ENCODE measurements around the gene SLC46A2.

SLC46A2 gene

DNA sequence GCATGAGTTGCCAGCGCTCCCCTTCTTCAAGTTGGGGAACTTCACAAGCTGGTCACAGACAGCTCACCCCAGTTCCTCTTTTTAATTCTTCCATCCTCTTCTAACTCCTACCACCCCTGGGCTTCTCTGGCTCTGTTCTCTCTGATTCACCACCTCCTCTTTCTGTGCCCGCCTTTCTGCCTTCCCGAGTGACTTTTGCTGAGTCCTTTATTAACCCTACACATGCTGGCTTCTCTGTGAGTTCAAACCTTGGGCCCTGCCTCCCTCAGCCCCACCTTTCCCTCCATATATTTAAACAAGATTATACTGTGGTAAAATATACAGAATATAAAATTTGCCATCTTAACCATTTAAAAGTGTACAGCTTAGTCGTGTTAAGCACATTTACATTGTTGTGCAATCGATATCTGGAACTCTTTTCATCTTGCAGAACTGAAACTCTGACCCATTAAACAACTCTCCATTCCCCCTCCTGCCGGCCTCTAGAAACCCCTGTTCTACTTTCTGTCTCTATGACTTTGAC lies 32.0 kb downstream of the SLC46A2 start:
- Mint-ChIP-seq H3K9me3 (no peaks in the 10 kb centered on the region), H3K36me3 (peaks cover 8 to 14% of the 10 kb centered on the region in 2 donors), H3K27ac (peak overlapping the region; percentile 21), H3K27me3 (no peaks in the 10 kb centered on the region), H3K4me3 (peak overlapping the region in 1 of 2 donors; percentile 57), H3K4me1 (peaks cover 49 to 67% of the 10 kb centered on the region in 2 donors)
- peak; percentile 51 for DNase-seq
- ATAC-seq (replicated peaks): peak; percentile 96

DNA sequence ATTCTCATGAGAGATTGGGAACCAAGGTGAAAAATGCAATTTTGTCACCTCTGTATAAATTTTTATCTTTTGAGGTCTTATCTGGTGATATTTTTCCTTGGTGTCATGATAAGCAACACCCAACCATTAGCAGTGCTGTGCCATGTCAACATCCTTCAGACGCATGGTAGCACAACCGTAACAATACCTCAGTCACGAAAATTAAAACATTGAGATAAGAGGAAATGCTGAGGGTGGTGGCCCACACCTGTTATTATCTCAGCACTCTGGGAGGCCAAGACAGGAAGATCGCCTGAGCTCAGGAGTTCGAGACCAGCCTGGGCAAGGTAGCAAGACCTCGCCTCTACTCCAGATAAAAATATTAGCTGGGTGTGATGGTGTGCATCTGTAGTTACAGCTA lies 32.7 kb downstream of the SLC46A2 start:
- ATAC-seq (replicated peaks): peak; percentile 26 to 54
- Mint-ChIP-seq H3K4me1 (peaks cover 42 to 60% of the 10 kb centered on the region in 2 donors), H3K9me3 (no peaks in the 10 kb centered on the region), H3K36me3 (peaks cover 10 to 17% of the 10 kb centered on the region in 2 donors), H3K27me3 (no peaks in the 10 kb centered on the region), H3K27ac (peak overlapping the region; percentile 48), H3K4me3 (no peak overlapping the region)
- DNase-seq: no peak

DNA sequence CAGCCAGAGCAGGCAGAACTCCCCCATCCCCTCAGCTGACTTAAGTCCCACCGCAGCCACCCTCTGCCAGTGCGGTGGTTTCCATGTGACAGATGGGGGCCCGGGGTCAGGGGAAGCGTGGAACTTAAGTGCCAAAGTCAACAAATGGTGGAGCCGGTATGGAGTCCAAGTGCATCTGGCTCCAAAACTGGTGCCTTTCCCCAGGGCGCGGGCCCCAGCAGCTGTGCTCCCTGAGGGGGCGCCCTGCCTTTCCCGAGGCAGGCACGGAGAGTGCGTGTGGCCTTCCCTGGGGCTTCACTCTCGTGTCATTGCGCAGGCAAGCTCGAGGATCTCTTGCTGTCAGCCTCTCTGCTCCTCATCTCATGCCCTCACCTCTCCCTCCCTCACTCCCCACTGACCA lies 33.8 kb downstream of the SLC46A2 start:
- H3K4me1 Mint-ChIP-seq: peaks cover 31 to 48% of the 10 kb centered on the region in 2 donors
- H3K9me3 Mint-ChIP-seq: no peaks in the 10 kb centered on the region
- no peaks in the 10 kb centered on the region for H3K27me3 Mint-ChIP-seq
- H3K36me3 Mint-ChIP-seq: peaks cover 13 to 16% of the 10 kb centered on the region in 2 donors
- H3K4me3 Mint-ChIP-seq: no peak overlapping the region
- DNase-seq: no peak
- ATAC-seq (replicated peaks): no peak
- no peak overlapping the region for H3K27ac Mint-ChIP-seq

DNA sequence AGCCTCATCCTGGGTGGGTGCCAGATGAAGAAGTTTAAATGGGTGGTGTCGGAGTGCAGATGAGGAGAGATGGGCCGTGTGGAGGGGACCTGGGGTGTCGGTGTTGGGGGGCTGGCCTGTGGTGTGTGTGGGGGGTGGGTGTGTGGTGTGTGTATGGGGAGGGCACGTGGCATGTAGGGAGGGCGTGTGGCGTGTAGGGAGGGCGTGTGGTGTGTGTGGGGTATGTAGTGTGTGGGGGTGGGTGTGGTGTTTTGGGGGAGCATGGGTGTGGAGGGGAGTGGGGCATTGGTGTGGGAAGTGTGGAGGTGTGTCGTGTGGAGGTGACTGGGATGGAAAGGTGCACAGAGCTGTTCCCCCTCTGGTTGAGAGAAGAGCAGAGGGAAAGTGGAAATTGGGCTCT lies 34.5 kb downstream of the SLC46A2 start:
- peaks cover 16 to 17% of the 10 kb centered on the region in 2 donors for H3K36me3 Mint-ChIP-seq
- no peaks in the 10 kb centered on the region for H3K9me3 Mint-ChIP-seq
- no peaks in the 10 kb centered on the region for H3K27me3 Mint-ChIP-seq
- DNase-seq (no peak), ATAC-seq (replicated peaks) (no peak)
- no peak overlapping the region for H3K4me3 Mint-ChIP-seq
- peak overlapping the region; percentile 27 for H3K27ac Mint-ChIP-seq
- peaks cover 26 to 42% of the 10 kb centered on the region in 2 donors for H3K4me1 Mint-ChIP-seq

DNA sequence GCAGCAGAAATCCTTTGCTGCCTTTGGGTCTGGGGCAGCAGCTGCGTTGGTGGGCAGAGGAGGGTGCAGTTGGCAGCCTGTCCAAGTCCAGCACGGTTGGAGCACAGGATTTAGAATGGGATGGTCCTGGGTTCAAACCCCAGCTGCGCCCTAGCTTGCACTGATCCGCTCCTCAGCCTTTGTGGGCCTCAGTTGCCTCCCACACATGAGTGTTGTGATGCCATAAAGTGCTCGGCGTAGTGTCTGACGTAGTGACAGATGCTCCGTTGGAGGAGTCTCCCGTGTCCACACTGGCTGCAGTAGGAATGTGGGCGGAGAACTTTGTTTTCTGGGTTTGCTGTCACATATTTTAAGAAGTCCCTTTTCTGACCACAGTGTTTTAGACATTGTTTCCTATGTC lies 36.0 kb downstream of the SLC46A2 start:
- ATAC-seq (replicated peaks) (no peak), DNase-seq (no peak)
- Mint-ChIP-seq H3K4me3 (no peak overlapping the region), H3K27me3 (no peaks in the 10 kb centered on the region), H3K27ac (no peak overlapping the region), H3K9me3 (no peaks in the 10 kb centered on the region), H3K36me3 (peaks cover 16 to 17% of the 10 kb centered on the region in 2 donors), H3K4me1 (peaks cover 17 to 26% of the 10 kb centered on the region in 2 donors)

DNA sequence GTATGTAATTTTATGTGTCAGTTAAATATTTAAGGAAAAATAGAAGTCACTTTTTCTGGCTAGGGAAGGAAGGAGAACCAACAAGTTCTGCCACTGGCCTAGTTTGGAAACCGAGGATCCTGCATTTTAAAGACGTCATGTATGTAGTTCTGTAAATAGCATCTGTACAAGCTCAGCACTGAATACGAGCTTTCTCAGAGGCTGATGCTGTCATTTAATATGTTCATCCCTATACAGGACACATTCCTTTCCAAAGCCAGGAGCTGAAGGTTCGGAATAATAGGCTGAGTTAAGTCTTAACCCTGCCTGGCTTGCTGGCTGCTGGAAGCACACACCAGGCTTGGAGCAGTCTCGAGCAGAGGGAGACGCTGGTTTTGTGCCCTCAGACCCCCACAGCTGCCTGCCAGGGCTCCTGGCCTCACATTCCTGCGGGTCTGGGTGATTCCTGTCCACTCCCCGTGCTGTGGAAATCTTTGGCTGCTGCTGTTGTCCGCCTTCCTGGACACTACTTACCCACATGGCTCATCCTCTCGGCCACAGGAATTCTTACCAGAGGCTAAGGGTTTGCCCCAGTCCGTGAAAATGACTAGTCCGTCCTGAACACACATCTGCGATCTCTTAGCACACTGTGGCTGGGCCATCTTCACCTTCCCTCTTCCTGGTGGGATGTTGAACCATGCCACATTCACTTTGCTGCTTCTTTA lies 36.6 kb downstream of the SLC46A2 start:
- ATAC-seq (replicated peaks): no peak
- no peaks in the 10 kb centered on the region for H3K9me3 Mint-ChIP-seq
- no peaks in the 10 kb centered on the region for H3K27me3 Mint-ChIP-seq
- H3K4me3 Mint-ChIP-seq: no peak overlapping the region
- H3K36me3 Mint-ChIP-seq: peaks cover 16 to 17% of the 10 kb centered on the region in 2 donors
- H3K27ac Mint-ChIP-seq: no peak overlapping the region
- no peak for DNase-seq
- peaks cover 13 to 20% of the 10 kb centered on the region in 2 donors for H3K4me1 Mint-ChIP-seq

DNA sequence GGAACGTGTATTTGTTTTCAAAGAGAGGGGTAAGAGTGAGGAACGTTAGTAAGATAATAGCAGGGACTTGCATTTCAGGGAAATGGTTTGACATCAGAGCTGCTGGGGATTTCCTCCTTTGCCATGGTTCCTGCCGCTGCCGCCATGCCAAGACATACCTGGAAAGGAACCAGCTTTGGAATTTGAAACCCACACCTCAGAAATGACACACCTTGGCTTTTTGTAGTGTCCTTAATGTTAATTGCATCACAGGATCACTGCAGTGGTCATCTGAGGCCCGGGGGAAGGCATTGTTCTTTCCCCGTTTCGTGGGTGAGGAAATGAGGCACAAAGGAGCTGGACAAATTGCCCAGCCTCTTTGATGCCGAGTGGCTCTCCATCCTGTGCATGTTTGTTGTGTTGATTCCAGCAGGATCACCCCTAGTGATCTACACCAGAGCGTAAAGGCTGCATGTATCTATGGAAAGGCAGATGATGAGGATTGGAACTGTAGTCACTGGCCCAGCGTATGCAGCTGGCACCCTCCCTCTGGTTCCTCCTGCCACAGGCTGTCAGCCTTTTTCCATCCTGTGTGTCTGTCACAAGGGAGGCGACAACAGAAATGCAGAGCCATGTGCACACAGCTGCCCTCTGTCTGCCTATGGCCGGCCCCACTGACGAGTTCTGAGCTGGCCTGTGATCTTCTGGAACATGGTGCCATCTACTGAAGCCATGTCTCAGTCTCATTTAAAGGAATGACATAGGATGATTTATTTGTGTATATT lies 37.8 kb downstream of the SLC46A2 start:
- peaks cover 16 to 17% of the 10 kb centered on the region in 2 donors for H3K36me3 Mint-ChIP-seq
- no peak for ATAC-seq (replicated peaks)
- no peak for DNase-seq
- no peak overlapping the region for H3K27ac Mint-ChIP-seq
- peaks cover 3 to 9% of the 10 kb centered on the region in 2 donors for H3K4me1 Mint-ChIP-seq
- H3K27me3 Mint-ChIP-seq: no peaks in the 10 kb centered on the region
- H3K9me3 Mint-ChIP-seq: no peaks in the 10 kb centered on the region
- no peak overlapping the region for H3K4me3 Mint-ChIP-seq

DNA sequence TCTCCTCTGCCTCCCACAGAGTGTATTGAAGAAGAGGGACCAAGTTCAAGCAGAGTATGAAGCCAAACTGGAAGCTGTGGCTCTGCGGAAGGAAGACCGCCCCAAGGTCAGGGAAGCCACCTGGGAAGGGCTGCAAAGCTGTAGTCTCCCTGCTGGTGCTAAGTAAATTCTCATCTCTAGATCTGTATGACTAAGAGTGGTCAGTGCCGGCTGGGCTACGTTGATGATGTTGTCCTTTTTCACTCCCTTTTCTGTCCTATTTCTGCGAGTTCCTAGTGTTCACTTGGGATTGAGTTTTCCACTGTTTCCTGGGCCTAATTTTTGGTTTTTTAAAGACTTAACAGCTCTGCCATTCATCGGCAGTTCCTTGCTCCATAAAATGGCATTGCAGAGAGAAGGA lies 39.8 kb downstream of the SLC46A2 start:
- ATAC-seq (replicated peaks) (no peak), DNase-seq (no peak)
- H3K9me3 Mint-ChIP-seq: no peaks in the 10 kb centered on the region
- no peak overlapping the region for H3K27ac Mint-ChIP-seq
- no peaks in the 10 kb centered on the region for H3K4me1 Mint-ChIP-seq
- H3K4me3 Mint-ChIP-seq: no peak overlapping the region
- H3K27me3 Mint-ChIP-seq: no peaks in the 10 kb centered on the region
- H3K36me3 Mint-ChIP-seq: peaks cover 17 to 19% of the 10 kb centered on the region in 2 donors

DNA sequence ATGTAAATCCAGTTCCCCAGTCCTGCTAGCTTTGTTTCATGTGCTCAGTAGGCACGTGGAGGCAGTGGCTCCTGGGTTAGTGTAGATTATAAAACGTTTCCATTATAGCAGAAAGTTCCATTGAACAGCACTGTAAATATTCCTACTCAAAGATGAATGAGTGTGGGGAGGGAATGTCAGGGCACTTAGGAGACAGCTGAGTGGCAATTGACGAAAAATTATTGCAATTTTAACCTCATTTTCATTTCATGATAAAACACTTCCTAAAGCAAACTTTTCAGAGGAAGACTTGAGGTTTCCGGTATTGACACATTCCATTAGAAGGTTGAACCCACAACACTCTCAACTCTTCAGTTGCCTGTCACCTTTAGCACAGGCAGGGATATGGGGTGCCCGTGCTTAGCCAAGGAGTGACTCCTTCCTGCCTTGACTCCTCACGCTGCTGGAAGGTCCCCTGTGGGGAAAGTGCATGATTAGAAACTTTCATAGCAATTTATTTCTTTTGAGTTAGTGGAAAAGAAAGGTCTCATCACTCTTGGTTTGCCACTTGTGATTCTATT lies 41.2 kb downstream of the SLC46A2 start:
- Mint-ChIP-seq H3K4me1 (peaks cover 8 to 13% of the 10 kb centered on the region in 2 donors), H3K27me3 (no peaks in the 10 kb centered on the region), H3K27ac (no peak overlapping the region), H3K4me3 (no peak overlapping the region), H3K9me3 (no peaks in the 10 kb centered on the region), H3K36me3 (peaks cover 15% of the 10 kb centered on the region in 2 donors)
- ATAC-seq (replicated peaks): no peak
- no peak for DNase-seq

DNA sequence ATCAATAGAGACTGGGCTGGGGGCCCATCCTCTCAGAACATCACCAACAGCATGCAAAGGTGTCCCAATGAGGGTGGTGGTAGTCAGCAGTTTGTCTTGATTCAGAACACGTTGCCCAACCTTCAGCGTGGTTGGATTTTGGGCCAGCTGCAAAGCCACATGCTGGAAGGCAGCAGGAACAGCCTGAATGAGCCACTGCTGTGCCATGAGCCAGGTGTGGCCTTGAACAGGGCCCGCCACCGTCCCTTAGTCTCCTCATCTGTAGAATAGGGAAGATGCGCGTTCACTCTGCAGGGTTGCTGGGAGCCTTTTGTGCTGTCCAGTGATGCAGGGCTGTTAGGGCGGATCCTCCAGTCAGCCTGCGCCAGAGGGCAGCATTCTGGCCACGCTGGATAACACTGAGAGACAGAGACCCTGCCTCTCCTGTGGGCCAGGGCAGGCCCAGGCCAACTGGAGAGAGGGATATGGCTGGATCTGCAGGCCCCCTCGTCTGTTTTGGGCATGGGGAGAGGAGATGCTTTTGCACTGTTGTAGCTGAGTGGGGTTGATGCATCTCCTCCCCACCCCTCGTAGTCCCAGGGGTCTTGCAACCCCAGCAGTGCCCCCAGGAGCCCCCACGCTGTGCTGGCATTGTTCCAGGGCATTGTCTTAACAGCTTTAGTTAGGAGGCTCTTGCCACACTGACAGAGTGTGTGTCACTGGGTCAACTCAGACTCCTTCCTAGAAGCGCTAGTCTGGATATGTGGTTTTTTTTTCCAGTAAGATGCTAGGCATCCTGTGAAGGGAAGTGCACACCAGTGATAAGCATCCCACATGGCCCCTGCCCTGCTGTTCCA lies 42.1 kb downstream of the SLC46A2 start:
- Mint-ChIP-seq H3K4me3 (no peak overlapping the region), H3K4me1 (peaks cover 11 to 20% of the 10 kb centered on the region in 2 donors)
- ATAC-seq (replicated peaks): no peak

DNA sequence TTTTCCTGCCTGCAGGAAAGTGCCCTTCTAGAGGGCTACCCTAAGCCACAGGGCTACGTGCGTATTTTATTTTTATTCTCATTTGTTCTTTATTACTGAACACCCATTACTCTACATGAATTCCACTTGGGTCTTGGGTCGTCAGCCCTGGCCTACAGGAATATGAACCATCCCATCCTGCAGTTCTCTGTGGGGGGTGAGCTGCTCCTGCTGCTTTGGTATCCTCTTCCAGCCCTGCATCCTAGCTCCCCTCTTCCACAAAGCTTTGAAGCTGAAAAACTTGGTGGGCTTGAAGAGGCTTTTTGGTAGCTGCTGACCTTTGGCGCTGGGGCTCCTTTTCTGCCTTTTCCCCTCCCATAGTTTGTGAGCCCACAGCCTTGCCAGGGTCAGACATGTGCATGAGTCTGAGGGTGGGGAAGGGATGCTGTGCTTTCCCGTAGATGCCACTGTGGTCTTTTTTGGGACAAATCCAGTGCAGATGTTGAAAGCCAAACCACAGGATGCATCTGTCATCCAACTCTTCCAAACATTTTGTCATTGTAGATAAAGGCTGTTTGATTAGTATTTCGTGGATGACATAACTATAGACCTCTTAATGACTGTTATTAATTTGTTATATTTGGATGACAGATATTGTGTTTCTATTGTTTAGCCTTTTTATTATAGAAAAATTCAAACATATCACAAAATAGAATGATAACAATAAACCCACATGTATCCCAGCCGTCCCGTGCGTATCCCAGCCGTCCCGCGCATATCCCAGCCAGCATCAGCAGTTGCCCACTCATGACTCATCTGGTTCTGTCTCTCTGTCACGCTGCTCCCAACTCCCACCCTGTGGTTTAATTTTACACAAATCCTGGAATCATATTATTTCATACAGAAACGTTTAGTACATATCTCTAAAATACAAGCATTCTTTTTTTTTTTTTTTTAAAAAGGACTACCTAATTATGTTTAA lies 43.9 kb downstream of the SLC46A2 start:
- Mint-ChIP-seq H3K27ac (no peak overlapping the region), H3K9me3 (no peaks in the 10 kb centered on the region), H3K36me3 (peaks cover 8 to 11% of the 10 kb centered on the region in 2 donors), H3K27me3 (no peaks in the 10 kb centered on the region), H3K4me3 (no peak overlapping the region), H3K4me1 (peaks cover 11 to 20% of the 10 kb centered on the region in 2 donors)
- ATAC-seq (replicated peaks) (no peak), DNase-seq (no peak)

More for the DNA sequence above, 42.1 kb downstream of the SLC46A2 start:
- H3K27ac Mint-ChIP-seq: no peak overlapping the region
- no peak for DNase-seq
- no peaks in the 10 kb centered on the region for H3K9me3 Mint-ChIP-seq
- H3K36me3 Mint-ChIP-seq: peaks cover 15% of the 10 kb centered on the region in 2 donors
- no peaks in the 10 kb centered on the region for H3K27me3 Mint-ChIP-seq

DNA sequence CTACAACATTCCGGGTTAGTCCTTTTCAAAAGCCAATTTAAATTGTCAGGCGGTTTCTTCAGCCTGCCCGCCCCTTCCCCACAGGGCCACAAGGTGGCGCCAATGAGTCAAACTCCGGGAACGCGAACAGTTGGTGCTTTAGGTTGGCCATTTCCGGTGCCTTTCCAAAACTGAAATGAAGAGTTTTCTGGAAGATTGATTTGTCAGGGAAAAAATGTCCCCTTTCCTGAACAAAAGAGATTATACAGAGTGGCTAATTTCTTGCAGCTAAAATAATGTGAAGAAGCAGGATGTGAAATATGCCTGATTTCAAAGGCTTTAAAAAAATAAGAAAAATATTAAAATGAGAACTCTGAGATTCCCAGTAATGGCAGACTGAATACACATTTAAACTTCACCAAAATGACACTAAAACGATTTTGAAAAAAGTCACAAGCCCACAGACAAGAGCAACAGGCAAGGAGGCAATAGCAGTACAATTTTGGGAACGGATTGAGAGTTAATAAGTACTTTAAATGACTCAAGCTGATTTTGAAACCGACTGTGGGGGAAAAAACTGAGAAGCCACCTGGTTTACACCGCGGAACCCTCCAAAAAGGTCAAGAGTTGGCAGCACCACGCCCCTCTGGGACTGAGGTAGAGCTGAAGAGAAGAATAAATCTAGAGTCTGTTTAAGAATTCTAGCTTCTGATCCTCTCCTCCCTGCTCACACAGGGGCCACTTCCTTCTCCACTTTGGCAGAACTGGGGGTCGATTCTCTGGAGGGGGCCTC lies 45.7 kb downstream of the SLC46A2 start:
- Mint-ChIP-seq H3K27me3 (no peaks in the 10 kb centered on the region), H3K36me3 (peaks cover 7 to 8% of the 10 kb centered on the region in 2 donors), H3K27ac (no peak overlapping the region), H3K4me1 (peaks cover 11 to 20% of the 10 kb centered on the region in 2 donors), H3K4me3 (peak overlapping the region; percentile 17 to 47), H3K9me3 (no peaks in the 10 kb centered on the region)
- peak; percentile 59 for DNase-seq
- peak; percentile 89 to 90 for ATAC-seq (replicated peaks)
